RWPE1 (cell line): ENCODE results near the gene PSMC6.
A peak's percentile ranks its signal among the peaks of the same experiment; 100 is the strongest.
"Not testable (repeated sequence)": the region's sequence is repeated elsewhere in the genome, so short reads cannot be mapped to it uniquely, and the experiment has no call there.

Experiments
- CTCF ChIA-PET: fragments of 350-600 bp; sonication (Branson Sonifier 250); formaldehyde crosslinking; extraction: SDS; loops from one replicate; lab custom pipeline; 2021; lab: Yijun Ruan, JAX
- POLR2A ChIA-PET: fragments of 400-600 bp; formaldehyde crosslinking; extraction: SDS; loops from one replicate; lab custom pipeline; 2020; ENCODE audit warnings: antibody characterized with exemption; ENCODE audit not compliant: low non-redundant PET; lab: Yijun Ruan, JAX
- DNase-seq: peaks from one replicate; pipeline ENCODE4 v3.0.0; 2012; ENCODE audit warnings: low spot score
- H3K27ac ChIP-seq: fragments of 450-650 bp; 2 replicates; pipeline ENCODE4 v1.5.1; 2017
- TF ChIP-seq, protein P1 (sequence below): fragments of 450-650 bp; conservative IDR thresholded peaks from 2 replicates; pipeline ENCODE4 v1.5.1; 2017; ENCODE audit warnings: low read depth, mild to moderate bottlenecking

Gene PSMC6

DNA sequence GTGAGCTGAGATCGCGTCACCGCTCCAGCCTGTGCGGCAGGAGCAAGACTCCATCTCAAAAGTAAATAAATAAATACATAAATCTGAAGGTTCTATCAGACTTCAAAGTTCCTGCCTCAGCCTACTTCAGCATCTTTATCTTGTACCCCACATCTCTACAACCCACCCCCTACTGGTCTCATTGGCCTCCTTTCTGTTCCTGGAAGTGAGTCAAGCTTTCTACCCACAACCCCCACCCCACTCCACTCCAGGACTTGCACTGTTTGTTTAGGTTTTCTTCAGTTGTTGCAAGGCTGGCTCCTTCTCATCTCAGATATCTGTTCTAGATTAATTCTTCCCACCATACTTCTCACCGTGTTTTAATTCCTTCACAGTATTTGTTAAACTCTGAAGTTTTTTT is 714 bp upstream of the PSMC6 start:
- ChIA-PET POLR2A (no interaction called here), CTCF (no interaction called here)
- H3K27ac ChIP-seq, result peak overlapping the region; percentile 40
- TF ChIP-seq, protein P1, sequence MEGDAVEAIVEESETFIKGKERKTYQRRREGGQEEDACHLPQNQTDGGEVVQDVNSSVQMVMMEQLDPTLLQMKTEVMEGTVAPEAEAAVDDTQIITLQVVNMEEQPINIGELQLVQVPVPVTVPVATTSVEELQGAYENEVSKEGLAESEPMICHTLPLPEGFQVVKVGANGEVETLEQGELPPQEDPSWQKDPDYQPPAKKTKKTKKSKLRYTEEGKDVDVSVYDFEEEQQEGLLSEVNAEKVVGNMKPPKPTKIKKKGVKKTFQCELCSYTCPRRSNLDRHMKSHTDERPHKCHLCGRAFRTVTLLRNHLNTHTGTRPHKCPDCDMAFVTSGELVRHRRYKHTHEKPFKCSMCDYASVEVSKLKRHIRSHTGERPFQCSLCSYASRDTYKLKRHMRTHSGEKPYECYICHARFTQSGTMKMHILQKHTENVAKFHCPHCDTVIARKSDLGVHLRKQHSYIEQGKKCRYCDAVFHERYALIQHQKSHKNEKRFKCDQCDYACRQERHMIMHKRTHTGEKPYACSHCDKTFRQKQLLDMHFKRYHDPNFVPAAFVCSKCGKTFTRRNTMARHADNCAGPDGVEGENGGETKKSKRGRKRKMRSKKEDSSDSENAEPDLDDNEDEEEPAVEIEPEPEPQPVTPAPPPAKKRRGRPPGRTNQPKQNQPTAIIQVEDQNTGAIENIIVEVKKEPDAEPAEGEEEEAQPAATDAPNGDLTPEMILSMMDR, result no peak
- DNase-seq, result no peak

DNA sequence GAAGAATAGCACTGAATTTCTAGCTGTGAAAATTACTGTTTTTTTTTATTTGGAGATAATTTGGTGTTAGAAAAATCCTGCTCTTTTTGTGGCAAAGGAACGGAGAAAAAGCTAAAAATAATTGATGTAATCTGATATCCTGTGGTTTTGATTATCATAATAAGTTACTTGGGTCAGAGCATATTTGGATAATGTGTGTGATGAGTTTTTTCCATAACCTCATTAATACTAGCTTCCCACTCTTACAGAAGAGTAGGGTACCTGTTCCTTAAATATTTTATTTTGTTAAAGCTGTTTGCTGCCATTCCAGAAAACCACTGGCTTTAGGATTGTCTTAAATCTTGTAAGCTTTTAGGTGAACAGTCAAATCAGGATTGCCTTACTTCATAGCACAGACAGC is 4.7 kb downstream of the PSMC6 start:
- ChIA-PET CTCF (no interaction called here), POLR2A (no interaction called here)
- no peak overlapping the region for H3K27ac ChIP-seq
- TF ChIP-seq, protein P1, result no peak
- no peak for DNase-seq

DNA sequence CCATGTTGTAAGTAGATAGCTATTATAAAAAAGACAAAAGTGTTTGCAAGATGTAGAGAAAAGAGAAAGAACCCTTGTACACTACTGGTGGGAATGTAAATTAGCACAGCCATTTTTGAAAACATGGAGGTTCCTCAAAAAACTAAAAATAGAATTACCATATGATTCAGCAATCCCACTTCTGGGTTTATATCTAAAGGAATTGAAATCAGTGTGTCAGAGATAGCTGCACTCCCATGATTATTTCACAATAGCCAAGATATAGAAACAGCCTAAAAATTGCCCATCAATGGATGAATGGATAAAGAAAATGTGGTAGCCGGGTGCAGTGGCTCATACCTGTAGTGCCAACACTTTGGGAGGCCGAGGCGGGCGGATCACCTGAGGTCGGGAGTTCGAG is 9.2 kb downstream of the PSMC6 start:
- TF ChIP-seq, protein P1, result no peak
- POLR2A ChIA-PET, result no interaction called here
- CTCF ChIA-PET, result no interaction called here
- H3K27ac ChIP-seq, result no peak overlapping the region
- no peak for DNase-seq

DNA sequence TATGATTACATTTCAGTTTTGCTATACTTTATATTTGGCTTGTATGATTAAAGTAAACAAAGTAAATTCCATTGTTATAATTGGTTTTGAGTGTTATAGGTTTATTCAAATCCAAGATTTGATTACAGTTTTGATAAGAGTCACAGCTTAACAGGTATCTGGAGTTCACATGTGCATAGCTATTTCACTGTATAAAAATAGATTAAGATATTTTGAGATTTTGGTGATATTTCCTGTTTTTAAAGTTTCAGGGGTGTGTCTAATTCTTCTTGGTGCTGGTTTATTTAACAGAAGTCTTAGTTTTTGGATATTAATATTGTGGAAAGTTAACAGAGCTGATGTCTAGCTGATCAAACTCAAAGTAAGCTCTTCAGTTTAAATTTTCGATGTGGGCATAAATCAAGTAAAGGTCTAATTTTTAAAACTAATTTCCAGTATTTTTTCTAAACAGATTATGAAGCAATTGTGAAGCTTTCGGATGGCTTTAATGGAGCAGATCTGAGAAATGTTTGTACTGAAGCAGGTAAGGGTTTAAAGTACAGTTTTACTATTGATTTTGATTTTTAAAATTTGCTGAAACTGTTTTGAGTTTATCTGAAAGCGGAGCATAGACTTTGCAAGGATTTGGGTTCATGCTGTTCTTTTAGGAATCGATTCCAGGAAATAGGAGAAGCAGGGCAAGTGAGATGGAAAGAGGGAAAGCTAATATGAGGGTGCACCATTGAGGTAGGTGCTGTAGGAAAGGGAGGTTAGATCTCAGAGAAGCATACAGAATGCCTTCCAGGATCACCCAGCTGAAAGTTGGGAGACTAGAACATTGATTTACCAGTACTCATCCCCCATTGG is 16.7 kb downstream of the PSMC6 start:
- CTCF ChIA-PET, result interaction anchor here (1.1 to 1.2 kb wide), 2 partner anchors 35 to 237 kb away, joined by 3 read pairs; no protein-coding TSS in a partner anchor
- H3K27ac ChIP-seq, result no peak overlapping the region
- DNase-seq, result no peak
- TF ChIP-seq, protein P1, result no peak
- POLR2A ChIA-PET, result no interaction called here

DNA sequence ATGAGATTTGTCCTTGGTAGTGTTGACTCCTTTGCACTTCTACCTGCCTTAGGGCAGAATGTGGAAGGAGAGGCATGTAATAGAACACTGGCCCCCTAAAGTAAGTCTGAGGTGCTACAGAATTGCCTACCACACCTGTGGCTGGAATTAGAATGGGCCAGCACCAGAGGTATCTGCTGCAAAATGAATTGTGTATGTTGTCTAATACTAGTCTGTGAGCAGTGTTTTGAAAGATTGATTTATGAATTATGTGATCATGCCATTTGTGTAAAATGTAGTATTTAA is 17.3 kb downstream of the PSMC6 start:
- CTCF ChIA-PET, result interaction anchor here (1.1 to 1.2 kb wide), 2 partner anchors 35 to 237 kb away, joined by 3 read pairs; no protein-coding TSS in a partner anchor
- H3K27ac ChIP-seq, result no peak overlapping the region
- TF ChIP-seq, protein P1, result no peak
- no peak for DNase-seq
- POLR2A ChIA-PET, result no interaction called here

DNA sequence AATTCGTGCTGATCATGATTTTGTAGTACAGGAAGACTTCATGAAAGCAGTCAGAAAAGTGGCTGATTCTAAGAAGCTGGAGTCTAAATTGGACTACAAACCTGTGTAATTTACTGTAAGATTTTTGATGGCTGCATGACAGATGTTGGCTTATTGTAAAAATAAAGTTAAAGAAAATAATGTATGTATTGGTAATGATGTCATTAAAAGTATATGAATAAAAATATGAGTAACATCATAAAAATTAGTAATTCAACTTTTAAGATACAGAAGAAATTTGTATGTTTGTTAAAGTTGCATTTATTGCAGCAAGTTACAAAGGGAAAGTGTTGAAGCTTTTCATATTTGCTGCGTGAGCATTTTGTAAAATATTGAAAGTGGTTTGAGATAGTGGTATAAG is 20.5 kb downstream of the PSMC6 start:
- DNase-seq, POLR2A ChIA-PET, H3K27ac ChIP-seq: not testable (repeated sequence)
- CTCF ChIA-PET, result interaction anchor here (0.7 kb wide), 1 partner anchor 15 kb away, joined by 3 read pairs; no protein-coding TSS in a partner anchor

DNA sequence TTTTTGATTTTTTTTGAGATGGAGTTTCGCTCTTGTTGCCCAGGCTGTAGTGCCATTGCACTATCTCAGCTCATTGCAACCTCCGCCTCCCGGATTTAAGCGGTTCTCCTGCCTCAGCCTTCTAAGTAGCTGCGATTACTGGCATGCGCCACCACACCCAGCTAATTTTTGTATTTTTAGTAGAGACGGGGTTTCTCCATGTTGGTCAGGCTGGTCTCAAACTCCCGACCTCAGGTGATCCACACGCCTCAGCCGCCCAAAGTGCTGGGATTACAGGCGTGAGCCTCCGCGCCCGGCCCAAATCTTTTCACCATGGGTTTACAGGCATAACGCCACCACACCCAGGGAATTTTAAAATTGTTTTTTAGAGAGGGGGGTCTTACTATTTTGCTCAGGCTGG is 22.0 kb downstream of the PSMC6 start:
- CTCF ChIA-PET, POLR2A ChIA-PET, DNase-seq: not testable (repeated sequence)
- peak overlapping the region; percentile 59 for H3K27ac ChIP-seq
